ENCODE results near the gene MYBPHL. TPM values are rescaled to one million over a fixed set of nuclear protein-coding genes. Genes with fewer than 3 reads are reported as not detected.

MYBPHL gene
- total RNA-seq, 4 donors from 2014 or later: not detected

GRCh38 chr1:109281680-109282496 is 24.9 kb downstream of the MYBPHL start:
- Histone ChIP-seq H3K36me3 (peaks cover 0 to 8% (median 0%) of the 10 kb centered on the region in 4 donors), H3K27me3 (no peaks in the 10 kb centered on the region), H3K4me1 (peaks cover 21 to 53% (median 46%) of the 10 kb centered on the region in 4 donors), H3K27ac (replicated peaks in 1 of 4) (peak overlapping the region; percentile 81 to 91 (median 88)), H3K9me3 (no peaks in the 10 kb centered on the region), H3K4me3 (peak overlapping the region; percentile 58 to 79 (median 66))
- no peak for TF ChIP-seq POLR2AphosphoS5 (IDR thresholded peaks at IDR 0.05)
- no peak for TF ChIP-seq POLR2A (IDR thresholded peaks at IDR 0.05; ENCODE audit: low read depth)
- TF ChIP-seq EP300 (IDR thresholded peaks at IDR 0.05): no peak
- TF ChIP-seq, protein P1, sequence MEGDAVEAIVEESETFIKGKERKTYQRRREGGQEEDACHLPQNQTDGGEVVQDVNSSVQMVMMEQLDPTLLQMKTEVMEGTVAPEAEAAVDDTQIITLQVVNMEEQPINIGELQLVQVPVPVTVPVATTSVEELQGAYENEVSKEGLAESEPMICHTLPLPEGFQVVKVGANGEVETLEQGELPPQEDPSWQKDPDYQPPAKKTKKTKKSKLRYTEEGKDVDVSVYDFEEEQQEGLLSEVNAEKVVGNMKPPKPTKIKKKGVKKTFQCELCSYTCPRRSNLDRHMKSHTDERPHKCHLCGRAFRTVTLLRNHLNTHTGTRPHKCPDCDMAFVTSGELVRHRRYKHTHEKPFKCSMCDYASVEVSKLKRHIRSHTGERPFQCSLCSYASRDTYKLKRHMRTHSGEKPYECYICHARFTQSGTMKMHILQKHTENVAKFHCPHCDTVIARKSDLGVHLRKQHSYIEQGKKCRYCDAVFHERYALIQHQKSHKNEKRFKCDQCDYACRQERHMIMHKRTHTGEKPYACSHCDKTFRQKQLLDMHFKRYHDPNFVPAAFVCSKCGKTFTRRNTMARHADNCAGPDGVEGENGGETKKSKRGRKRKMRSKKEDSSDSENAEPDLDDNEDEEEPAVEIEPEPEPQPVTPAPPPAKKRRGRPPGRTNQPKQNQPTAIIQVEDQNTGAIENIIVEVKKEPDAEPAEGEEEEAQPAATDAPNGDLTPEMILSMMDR (IDR thresholded peaks at IDR 0.05): no peak
- intact Hi-C loops (cut with DNase I): no loop called here
- no peak for DNase-seq (ENCODE audit: extremely low spot score)
- 46% methylated on average over 19 of the region's 28 CpGs for WGBS

DNA sequence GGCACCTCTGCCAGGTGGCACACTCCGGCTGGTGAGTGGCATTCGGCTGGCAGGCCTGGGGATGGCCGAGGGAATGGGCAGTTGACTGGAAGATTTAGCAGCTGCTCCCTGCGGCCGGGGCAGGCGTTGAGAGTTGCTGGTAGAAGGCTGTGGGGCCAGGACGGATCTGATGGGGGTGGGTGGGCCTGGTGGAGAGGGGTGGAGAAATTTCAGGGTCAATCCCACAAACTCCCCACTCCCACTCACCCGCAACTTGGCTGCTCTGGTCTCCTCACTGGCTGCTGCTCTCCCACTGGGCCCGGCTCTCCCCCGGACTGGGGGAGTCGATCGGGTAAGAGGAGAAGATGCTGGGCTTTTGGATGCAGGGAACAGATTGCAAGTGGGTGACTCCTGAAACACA is 25.9 kb downstream of the MYBPHL start:
- no peak overlapping the region for H3K4me3 ChIP-seq
- peaks cover 21 to 58% (median 48%) of the 10 kb centered on the region in 4 donors for H3K4me1 ChIP-seq
- intact Hi-C loops (cut with DNase I): no loop called here
- WGBS: 90% methylated on average over 10 of the region's 12 CpGs
- peaks cover 0 to 8% (median 0%) of the 10 kb centered on the region in 4 donors for H3K36me3 ChIP-seq
- TF ChIP-seq POLR2AphosphoS5 (IDR thresholded peaks at IDR 0.05) (no peak), POLR2A (IDR thresholded peaks at IDR 0.05; ENCODE audit: low read depth) (no peak)
- TF ChIP-seq, protein P1 (IDR thresholded peaks at IDR 0.05): no peak
- H3K9me3 ChIP-seq: no peaks in the 10 kb centered on the region
- H3K27me3 ChIP-seq: no peaks in the 10 kb centered on the region
- no peak for DNase-seq (ENCODE audit: extremely low spot score)
- H3K27ac ChIP-seq (replicated peaks in 1 of 4): peak overlapping the region in 3 of 4 donors; percentile 81 to 90 (median 86)

GRCh38 chr1:109279615-109280278 is 27.1 kb downstream of the MYBPHL start:
- H3K4me3 ChIP-seq: no peak overlapping the region

GRCh38 chr1:109277434-109278204 is 29.2 kb downstream of the MYBPHL start:
- no peaks in the 10 kb centered on the region for H3K9me3 ChIP-seq
- no peaks in the 10 kb centered on the region for H3K27me3 ChIP-seq
- TF ChIP-seq POLR2AphosphoS5 (IDR thresholded peaks at IDR 0.05) (peak in 1 of 2 donors; percentile 30), POLR2A (IDR thresholded peaks at IDR 0.05; ENCODE audit: low read depth) (no peak), EP300 (IDR thresholded peaks at IDR 0.05) (no peak)
- TF ChIP-seq, protein P1 (IDR thresholded peaks at IDR 0.05): peak; percentile 88 to 94 (median 91)
- intact Hi-C loops (cut with DNase I): loop anchor here (2.0 kb wide), 1 partner anchor 121 kb away; no protein-coding TSS in a partner anchor
- peak overlapping the region; percentile 32 to 60 (median 49) for H3K27ac ChIP-seq (replicated peaks in 1 of 4)
- 65% methylated on average over 7 of the region's 7 CpGs for WGBS
- peaks cover 19 to 66% (median 56%) of the 10 kb centered on the region in 4 donors for H3K4me1 ChIP-seq
- no peak overlapping the region for H3K4me3 ChIP-seq
- peak; percentile 95 for DNase-seq (ENCODE audit: extremely low spot score)
- peaks cover 0 to 15% (median 4%) of the 10 kb centered on the region in 4 donors for H3K36me3 ChIP-seq

More at GRCh38 chr1:109279615-109280278, 27.1 kb downstream of the MYBPHL start:
- Histone ChIP-seq H3K27ac (replicated peaks in 1 of 4) (peak overlapping the region in 2 of 4 donors; percentile 1 to 90), H3K36me3 (peaks cover 0 to 8% (median 0%) of the 10 kb centered on the region in 4 donors), H3K4me1 (peaks cover 26 to 65% (median 60%) of the 10 kb centered on the region in 4 donors), H3K27me3 (no peaks in the 10 kb centered on the region), H3K9me3 (no peaks in the 10 kb centered on the region)
- TF ChIP-seq POLR2AphosphoS5 (IDR thresholded peaks at IDR 0.05) (no peak), EP300 (IDR thresholded peaks at IDR 0.05) (no peak), POLR2A (IDR thresholded peaks at IDR 0.05; ENCODE audit: low read depth) (no peak)
- TF ChIP-seq, protein P1 (IDR thresholded peaks at IDR 0.05): no peak
- DNase-seq (ENCODE audit: extremely low spot score): no peak
- intact Hi-C loops (cut with DNase I): no loop called here
- WGBS: 82% methylated on average over 5 of the region's 5 CpGs
